ENCODE data around the gene CT47C1.

Gene CT47C1

GRCh38 chrX:119075270-119076025 is 2.7 kb downstream of the CT47C1 start:
- no peak overlapping the region for H3K4me3 ChIP-seq (ENCODE audit: low read depth, low read length)
- TF ChIP-seq CTCF (IDR thresholded peaks at IDR 0.05; ENCODE audit: borderline replicate concordance, insufficient read depth, low read depth, low read length): no peak

- H3K4me3 ChIP-seq (ENCODE audit: low read depth, low read length): no peak overlapping the region
- no peak for TF ChIP-seq CTCF (IDR thresholded peaks at IDR 0.05; ENCODE audit: borderline replicate concordance, insufficient read depth, low read depth, low read length)
These were observed 9.5 kb downstream of the CT47C1 start for GRCh38 chrX:119082278-119082677.

GRCh38 chrX:119084766-119085165 is 12.0 kb downstream of the CT47C1 start:
- no peak overlapping the region for H3K4me3 ChIP-seq (ENCODE audit: low read depth, low read length)
- no peak for TF ChIP-seq CTCF (IDR thresholded peaks at IDR 0.05; ENCODE audit: borderline replicate concordance, insufficient read depth, low read depth, low read length)

GRCh38 chrX:119087121-119087520 is 14.3 kb downstream of the CT47C1 start:
- no peak overlapping the region for H3K4me3 ChIP-seq (ENCODE audit: low read depth, low read length)

GRCh38 chrX:119089619-119090018 is 16.8 kb downstream of the CT47C1 start:
- TF ChIP-seq CTCF (IDR thresholded peaks at IDR 0.05; ENCODE audit: borderline replicate concordance, insufficient read depth, low read depth, low read length): no peak
- H3K4me3 ChIP-seq (ENCODE audit: low read depth, low read length): no peak overlapping the region

More at GRCh38 chrX:119087121-119087520, 14.3 kb downstream of the CT47C1 start:
- TF ChIP-seq CTCF (IDR thresholded peaks at IDR 0.05; ENCODE audit: borderline replicate concordance, insufficient read depth, low read depth, low read length): no peak

- TF ChIP-seq CTCF (IDR thresholded peaks at IDR 0.05; ENCODE audit: borderline replicate concordance, insufficient read depth, low read depth, low read length): no peak
- no peak overlapping the region for H3K4me3 ChIP-seq (ENCODE audit: low read depth, low read length)
These were observed 17.8 kb downstream of the CT47C1 start for GRCh38 chrX:119090627-119091026.

Data from GM12875 (cell line).